Upper lobe of left lung (tissue), 4 donors: Measurements from ENCODE around the gene RUNX1.
A peak's percentile ranks its signal among the peaks of the same experiment; 100 is the strongest.

Source experiments
- EP300 ChIP-seq, 4 donors: sonication (generic); formaldehyde crosslinking; IDR thresholded peaks; one replicate each; pipeline ENCODE4 v1.5.1; 2017; ENCODE audit warnings: antibody characterized with exemption in 4 of 4, control low read depth in 2 of 4
- POLR2A ChIP-seq, 4 donors: fragments of 450-650 bp; IDR thresholded peaks; one replicate each; pipeline ENCODE4 v1.5.1; 2016 to 2017; ENCODE audit warnings: antibody characterized with exemption in 4 of 4, mild to moderate bottlenecking in 2 of 4
- POLR2AphosphoS5 ChIP-seq, 2 donors: sonication (generic); formaldehyde crosslinking; IDR thresholded peaks; one replicate each; pipeline ENCODE4 v1.5.1; 2017; ENCODE audit warnings: antibody characterized with exemption in 2 of 2
- TF ChIP-seq, protein P1 (sequence below), 6 experiments: fragments of 450-650 bp in 4 of 6; fragments of 200-600 bp in 2 of 6; sonication (generic) in 2 of 6; IDR thresholded peaks; one replicate each; pipeline ENCODE4 v1.5.1; 2016 to 2019; ENCODE audit warnings: antibody characterized with exemption in 6 of 6

DNA sequence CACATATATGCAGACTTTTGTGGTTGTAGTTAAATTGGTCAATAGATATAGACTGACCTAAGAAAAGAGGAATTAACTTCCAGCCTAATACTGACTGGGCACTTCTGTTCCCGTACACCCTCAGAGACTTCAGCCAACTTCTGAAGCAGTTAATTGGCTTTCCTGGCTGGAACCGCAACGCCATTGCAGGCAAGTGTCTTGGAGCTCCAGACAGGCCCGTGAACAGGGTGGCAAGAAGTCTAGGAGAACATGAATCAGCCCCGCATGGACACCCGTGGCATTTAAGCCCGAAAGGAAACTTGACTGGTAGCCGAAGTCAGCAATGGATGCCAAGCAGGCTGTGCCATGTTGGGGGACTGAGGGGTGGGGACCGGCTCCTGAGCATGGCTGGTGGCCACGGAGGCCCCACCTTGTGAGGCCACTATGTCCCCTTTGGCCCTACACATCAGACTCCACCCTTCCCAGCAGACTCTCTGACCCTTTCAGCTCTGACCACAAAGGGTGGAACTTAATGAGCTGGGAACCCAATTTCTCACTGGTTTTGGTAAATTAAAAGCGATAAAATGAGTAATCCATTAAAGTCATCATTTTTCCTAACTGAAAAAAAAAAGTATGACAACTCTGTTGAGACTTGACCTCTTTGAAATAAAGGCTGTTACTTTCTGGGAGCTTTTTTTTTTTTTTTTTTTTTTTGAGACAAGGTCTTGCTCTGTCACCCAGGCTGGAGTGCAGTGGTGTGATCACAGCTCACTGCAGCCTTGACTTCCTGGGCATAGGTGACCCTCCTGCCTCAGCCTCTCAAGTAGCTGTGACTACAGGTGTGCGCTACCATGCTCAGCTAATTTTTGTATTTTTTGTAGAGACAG lies 54.1 kb downstream of the RUNX1 start:
- TF ChIP-seq, protein P1, sequence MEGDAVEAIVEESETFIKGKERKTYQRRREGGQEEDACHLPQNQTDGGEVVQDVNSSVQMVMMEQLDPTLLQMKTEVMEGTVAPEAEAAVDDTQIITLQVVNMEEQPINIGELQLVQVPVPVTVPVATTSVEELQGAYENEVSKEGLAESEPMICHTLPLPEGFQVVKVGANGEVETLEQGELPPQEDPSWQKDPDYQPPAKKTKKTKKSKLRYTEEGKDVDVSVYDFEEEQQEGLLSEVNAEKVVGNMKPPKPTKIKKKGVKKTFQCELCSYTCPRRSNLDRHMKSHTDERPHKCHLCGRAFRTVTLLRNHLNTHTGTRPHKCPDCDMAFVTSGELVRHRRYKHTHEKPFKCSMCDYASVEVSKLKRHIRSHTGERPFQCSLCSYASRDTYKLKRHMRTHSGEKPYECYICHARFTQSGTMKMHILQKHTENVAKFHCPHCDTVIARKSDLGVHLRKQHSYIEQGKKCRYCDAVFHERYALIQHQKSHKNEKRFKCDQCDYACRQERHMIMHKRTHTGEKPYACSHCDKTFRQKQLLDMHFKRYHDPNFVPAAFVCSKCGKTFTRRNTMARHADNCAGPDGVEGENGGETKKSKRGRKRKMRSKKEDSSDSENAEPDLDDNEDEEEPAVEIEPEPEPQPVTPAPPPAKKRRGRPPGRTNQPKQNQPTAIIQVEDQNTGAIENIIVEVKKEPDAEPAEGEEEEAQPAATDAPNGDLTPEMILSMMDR (IDR thresholded peaks at IDR 0.05) = no peak
- TF ChIP-seq POLR2AphosphoS5 (IDR thresholded peaks at IDR 0.05) (peak in 1 of 2 donors; percentile 6), EP300 (IDR thresholded peaks at IDR 0.05) (no peak), POLR2A (IDR thresholded peaks at IDR 0.05) (no peak)
